Stimulated activated CD8-positive, alpha-beta memory T cell treated with anti-CD3 and anti-CD28 coated beads, Interleukin-12 subunit alpha, Interleukin-12 subunit beta, amount 100 ng/mL, for 24 hours (primary cell): ENCODE results near the gene LCN2.

Experiments used
- DNase-seq: peaks from one replicate; pipeline ENCODE4 v3.0.0-alpha.2; 2020; ENCODE audit errors: extremely low read depth

Gene LCN2

DNA sequence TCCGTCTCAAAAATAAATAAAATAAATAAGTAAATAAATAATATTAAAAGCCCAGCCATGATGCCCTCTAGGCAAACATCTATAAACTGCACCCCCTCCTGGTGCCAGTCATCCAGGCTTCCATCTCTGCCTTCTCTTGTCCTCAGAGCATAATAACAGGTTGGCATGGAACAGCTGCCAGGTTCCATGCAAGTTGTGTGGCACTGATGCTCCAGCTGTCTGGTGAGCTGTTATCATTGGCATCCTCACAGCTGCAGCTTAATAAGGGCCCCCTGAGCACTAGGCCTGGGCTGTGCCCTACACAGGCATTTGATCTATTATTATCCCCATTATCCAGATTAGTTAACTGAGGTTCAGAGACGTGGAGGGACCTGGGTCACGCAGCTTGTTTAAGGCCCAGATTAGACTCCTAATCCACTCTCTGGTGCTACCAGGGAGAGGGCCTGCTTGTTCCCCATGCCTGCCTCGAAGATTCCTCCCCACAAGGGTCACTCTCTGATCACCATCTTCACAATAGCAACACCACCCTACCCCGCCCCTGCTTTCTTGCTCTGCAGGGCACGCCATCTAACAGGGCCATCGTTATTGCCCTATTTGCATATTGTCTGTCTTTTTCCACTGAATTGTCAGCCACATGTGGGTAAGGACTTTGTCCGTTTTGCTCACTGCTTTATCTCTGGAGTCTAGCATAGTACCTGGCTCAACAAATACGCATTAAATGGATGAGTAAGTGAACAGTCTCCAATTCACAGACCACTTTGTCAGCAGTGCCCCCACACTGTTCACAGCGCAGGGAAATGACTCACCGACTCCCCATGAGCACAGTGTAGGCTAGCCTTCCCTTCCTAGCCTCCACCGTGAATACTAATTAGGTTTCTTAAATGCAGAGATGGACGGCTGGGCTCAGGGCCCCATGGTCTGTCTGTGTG lies 52.5 kb downstream of the LCN2 start:
- DNase-seq: no peak

DNA sequence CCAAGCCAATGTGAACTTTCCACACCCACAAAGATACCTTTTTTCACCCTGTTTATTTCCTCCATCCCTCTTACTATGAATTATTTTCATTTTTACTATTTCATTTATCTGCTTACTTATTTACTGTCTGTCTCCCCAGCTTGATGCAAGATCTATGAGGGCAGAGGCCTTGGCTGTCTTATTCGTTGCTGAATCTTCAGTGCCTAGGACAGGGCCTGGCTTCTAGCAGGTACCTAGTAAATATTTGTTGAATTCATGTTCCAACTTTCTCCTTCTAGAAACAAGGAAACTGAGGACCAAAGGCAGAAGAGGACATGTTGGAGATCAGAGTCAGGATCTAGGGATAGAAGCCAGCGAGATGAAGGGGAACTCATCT lies 53.4 kb downstream of the LCN2 start:
- no peak for DNase-seq
